Peyer's patch (tissue), 4 donors: ENCODE results near the gene AAGAB.

Experiments
- CTCF ChIP-seq, 6 experiments: fragments of 450-650 bp in 4 of 6; fragments of 200-600 bp in 2 of 6; sonication (generic) in 1 of 6; IDR thresholded peaks; one replicate each; pipeline ENCODE4 v1.5.1; 2017 to 2019; ENCODE audit warnings: antibody characterized with exemption in 6 of 6, mild to moderate bottlenecking in 3 of 6, moderate library complexity in 1 of 6
- POLR2A ChIP-seq, 2 donors: fragments of 450-650 bp; IDR thresholded peaks; one replicate each; pipeline ENCODE4 v1.5.1; 2017; ENCODE audit warnings: antibody characterized with exemption in 2 of 2, mild to moderate bottlenecking in 2 of 2, moderate library complexity in 2 of 2

GRCh38 chr15:67189326-67190051 is 65.0 kb downstream of the AAGAB start:
- TF ChIP-seq POLR2A (IDR thresholded peaks at IDR 0.05) (no peak), CTCF (IDR thresholded peaks at IDR 0.05) (no peak)
